ENCODE results near the gene GPR152.
"Not testable (repeated sequence)": the region's sequence is repeated elsewhere in the genome, so short reads cannot be mapped to it uniquely, and the experiment has no call there.

GPR152 gene

GRCh38 chr11:67412495-67413179 is 39.9 kb downstream of the GPR152 start:
- FAIRE-seq (peak; percentile 71), DNase-seq (ENCODE audit: insufficient read length, low spot score) (no peak)

DNA sequence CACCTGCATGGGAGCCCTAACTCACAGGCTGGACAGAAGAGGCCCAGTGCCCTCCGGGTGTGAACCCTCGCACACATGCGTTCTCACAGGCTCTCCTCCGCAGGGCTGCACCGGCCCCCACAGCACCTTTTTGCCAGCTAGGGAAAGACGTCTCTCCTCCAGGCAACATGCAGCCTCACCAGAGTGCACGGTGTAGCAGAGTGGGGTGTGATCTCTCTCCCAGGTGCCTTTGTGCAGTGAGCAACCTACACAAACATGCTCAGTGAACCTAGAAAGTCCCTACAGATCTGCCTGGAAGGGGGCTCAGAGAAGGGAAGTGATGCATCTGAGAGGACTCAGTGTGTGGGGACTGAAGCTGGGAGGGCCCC is 40.8 kb downstream of the GPR152 start:
- peak; percentile 77 for FAIRE-seq
- no peak for DNase-seq (ENCODE audit: insufficient read length, low spot score)

GRCh38 chr11:67410984-67411784 is 41.3 kb downstream of the GPR152 start:
- FAIRE-seq: no peak
- no peak for DNase-seq (ENCODE audit: insufficient read length, low spot score)

DNA sequence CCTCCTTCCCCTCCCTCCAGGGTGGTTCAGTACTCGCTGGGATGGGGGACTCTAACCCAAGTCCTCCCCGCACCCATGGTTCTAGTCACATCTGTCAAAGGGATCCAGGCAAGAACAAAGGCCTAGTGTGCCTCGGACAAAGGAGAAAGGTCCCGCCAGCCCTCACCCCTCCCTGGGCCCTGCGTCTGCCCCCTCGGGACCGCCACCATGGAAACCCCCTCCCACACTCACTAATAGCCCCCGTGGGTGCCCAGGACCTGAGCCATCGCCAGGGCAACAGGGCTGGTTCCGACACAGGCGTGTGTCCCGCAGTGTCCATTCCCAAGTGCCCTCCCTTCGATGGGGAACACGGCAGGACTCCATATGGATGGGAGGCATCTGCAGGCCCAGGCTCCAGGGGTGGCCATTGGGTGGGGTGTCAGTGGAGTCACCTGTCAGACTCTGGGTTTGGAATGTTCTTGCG is 42.1 kb downstream of the GPR152 start:
- DNase-seq (ENCODE audit: insufficient read length, low spot score) (no peak), FAIRE-seq (no peak)

GRCh38 chr11:67409781-67410368 is 42.7 kb downstream of the GPR152 start:
- DNase-seq (ENCODE audit: insufficient read length, low spot score): no peak
- peak; percentile 20 for FAIRE-seq

GRCh38 chr11:67409261-67409666 is 43.3 kb downstream of the GPR152 start:
- FAIRE-seq (peak; percentile 42), DNase-seq (ENCODE audit: insufficient read length, low spot score) (no peak)

- FAIRE-seq (peak; percentile 74), DNase-seq (ENCODE audit: insufficient read length, low spot score) (no peak)
These were observed 43.9 kb downstream of the GPR152 start for GRCh38 chr11:67408437-67409200.

- FAIRE-seq: peak; percentile 67
- no peak for DNase-seq (ENCODE audit: insufficient read length, low spot score)
These were observed 44.8 kb downstream of the GPR152 start for GRCh38 chr11:67407688-67408163.

GRCh38 chr11:67406969-67407687 is 45.4 kb downstream of the GPR152 start:
- DNase-seq (ENCODE audit: insufficient read length, low spot score): no peak
- peak; percentile 20 for FAIRE-seq

DNA sequence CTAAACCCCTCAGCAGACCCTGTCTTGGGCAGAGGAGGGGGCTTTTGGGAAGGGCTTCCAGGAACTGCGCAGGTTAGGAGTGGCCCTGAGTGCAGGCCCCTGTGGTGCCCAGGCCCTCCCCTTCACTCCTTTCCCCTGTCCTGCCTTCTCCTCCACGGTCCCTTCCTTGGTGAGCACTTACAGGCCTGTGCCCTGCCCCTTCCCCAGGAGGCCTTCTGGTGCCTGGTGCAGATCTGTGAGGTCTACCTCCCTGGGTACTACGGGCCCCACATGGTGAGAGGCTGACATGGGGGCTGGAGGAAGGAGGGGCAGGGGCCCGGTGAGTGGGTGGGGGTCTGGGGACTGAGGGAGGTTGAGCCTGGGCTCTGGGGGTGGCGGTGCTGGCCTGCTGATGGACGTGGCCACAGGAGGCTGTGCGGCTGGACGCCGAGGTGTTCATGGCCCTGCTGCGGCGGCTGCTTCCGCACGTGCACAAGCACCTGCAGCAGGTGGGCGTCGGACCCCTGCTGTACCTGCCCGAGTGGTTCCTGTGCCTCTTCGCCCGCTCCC is 46.0 kb downstream of the GPR152 start:
- DNase-seq (ENCODE audit: insufficient read length, low spot score): no peak
- peak; percentile 77 for FAIRE-seq

GRCh38 chr11:67405688-67406339 is 46.7 kb downstream of the GPR152 start:
- DNase-seq (ENCODE audit: insufficient read length, low spot score) (no peak), FAIRE-seq (no peak)

DNA sequence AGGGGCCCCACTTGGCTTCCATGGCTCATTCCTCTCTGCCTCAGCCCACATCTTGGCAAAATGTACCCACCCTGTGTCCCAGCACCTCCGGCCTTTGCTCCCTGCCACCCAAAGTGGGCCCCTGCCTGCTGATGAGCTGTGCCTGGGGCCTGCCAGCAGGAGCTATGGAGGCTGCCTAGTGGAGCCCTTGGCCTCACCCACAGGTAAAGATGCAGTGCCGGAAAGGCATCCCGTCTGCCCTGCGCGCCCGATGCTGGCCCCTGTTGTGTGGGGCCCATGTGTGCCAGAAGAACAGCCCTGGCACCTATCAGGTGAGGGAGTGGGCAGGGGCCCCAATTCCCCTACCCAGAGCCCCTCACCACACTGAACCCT is 47.3 kb downstream of the GPR152 start:
- no peak for DNase-seq (ENCODE audit: insufficient read length, low spot score)
- no peak for FAIRE-seq

GRCh38 chr11:67404515-67405195 is 47.9 kb downstream of the GPR152 start:
- no peak for DNase-seq (ENCODE audit: insufficient read length, low spot score)
- no peak for FAIRE-seq

DNA sequence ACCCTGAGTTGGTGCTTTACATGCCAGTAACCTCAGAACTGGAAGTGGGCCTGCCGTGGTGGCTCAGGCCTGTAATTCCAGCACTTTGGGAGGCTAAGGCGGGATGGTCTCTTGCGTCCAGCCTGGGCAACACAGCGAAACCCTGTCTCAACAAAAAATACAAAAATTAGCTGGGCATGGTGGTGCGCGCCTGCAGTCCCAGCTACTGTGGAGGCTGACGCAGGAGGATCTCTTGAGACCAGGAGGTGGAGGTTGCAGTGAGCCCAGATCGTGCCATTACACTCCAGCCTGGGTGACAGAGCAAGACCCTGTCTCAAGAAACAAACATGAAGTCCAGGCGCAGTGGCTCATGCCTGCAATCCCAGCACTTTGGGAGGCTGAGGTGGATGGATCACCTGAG is 49.4 kb downstream of the GPR152 start:
- DNase-seq (ENCODE audit: insufficient read length, low spot score); FAIRE-seq: not testable (repeated sequence)

DNA sequence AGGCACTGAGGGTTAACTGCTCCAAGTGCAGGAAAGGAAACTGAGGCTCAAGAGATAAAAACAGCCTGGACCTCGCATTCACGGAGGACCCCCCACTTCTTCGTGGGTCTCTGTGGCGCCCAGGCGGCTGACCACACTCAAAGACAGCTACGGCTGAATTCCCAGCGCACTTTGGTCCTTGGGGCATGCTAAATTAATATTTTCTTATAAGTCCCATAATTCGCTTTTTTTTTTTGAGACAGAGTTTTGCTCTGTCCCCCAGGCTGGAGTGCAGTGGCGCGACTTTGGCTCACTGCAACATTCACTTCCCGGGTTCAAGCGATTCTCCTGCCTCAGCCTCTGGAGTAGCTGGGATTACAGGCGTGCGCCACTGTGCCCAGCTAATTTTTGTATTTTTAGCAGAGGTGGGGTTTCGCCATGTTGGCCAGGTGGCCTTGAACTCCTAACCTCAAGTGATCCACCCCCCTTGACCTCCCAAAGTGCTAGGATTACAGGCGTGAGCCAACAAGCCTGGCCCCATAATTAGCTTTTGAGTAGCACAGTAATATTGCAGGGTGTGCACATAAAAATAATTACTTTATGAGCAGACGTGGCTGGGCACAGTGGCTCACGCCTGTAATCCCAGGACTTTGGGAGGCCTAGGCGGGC is 50.2 kb downstream of the GPR152 start:
- not testable (repeated sequence) for FAIRE-seq

GRCh38 chr11:67401495-67402191 is 50.9 kb downstream of the GPR152 start, which contains the start of gene PPP1CA:
PPP1CA (minus strand) TSS chr11:67401858; CDS start chr11:67401782, 76 bp downstream.
- peak; percentile 97 for DNase-seq (ENCODE audit: insufficient read length, low spot score)
- peak; percentile 98 for FAIRE-seq

More for the DNA sequence above, 50.2 kb downstream of the GPR152 start:
- not testable (repeated sequence) for DNase-seq (ENCODE audit: insufficient read length, low spot score)

Data from HTR-8/SVneo (cell line).